GM20431 (cell line): ENCODE measurements around the gene MACROD2.
"Not testable (repeated sequence)": the region's sequence is repeated elsewhere in the genome, so short reads cannot be mapped to it uniquely, and the experiment has no call there.

Experiments
- in situ Hi-C: fragments of 300-500 bp; cut with MseI, MboI; formaldehyde crosslinking; loops from one replicate; pipeline ENCODE4 v1.15.0; 2020; ENCODE audit warnings: low sequenced_read_pairs; ENCODE audit not compliant: unreplicated experiment

MACROD2 gene

GRCh38 chr20:15139522-15139921 is 1144.2 kb downstream of the MACROD2 start:
- in situ Hi-C loops: no loop called here

- in situ Hi-C loops: no loop called here
These were observed 1145.0 kb downstream of the MACROD2 start for GRCh38 chr20:15140286-15140685.

GRCh38 chr20:15140940-15141339 is 1145.6 kb downstream of the MACROD2 start:
- in situ Hi-C loops: not testable (repeated sequence)

- in situ Hi-C loops: no loop called here
These were observed 1146.5 kb downstream of the MACROD2 start for GRCh38 chr20:15141861-15142260.

- in situ Hi-C loops: no loop called here
These were observed 1148.2 kb downstream of the MACROD2 start for GRCh38 chr20:15143478-15143877.

GRCh38 chr20:15144916-15145315 is 1149.6 kb downstream of the MACROD2 start:
- in situ Hi-C loops: no loop called here

- in situ Hi-C loops: no loop called here
These were observed 1151.6 kb downstream of the MACROD2 start for GRCh38 chr20:15146948-15147347.

- in situ Hi-C loops: no loop called here
These were observed 1158.8 kb downstream of the MACROD2 start for GRCh38 chr20:15154070-15154469.

- in situ Hi-C loops: no loop called here
These were observed 1160.6 kb downstream of the MACROD2 start for GRCh38 chr20:15155848-15156401.

GRCh38 chr20:15158533-15158932 is 1163.2 kb downstream of the MACROD2 start:
- in situ Hi-C loops: no loop called here

GRCh38 chr20:15162079-15162647 is 1166.8 kb downstream of the MACROD2 start:
- in situ Hi-C loops: no loop called here

- in situ Hi-C loops: no loop called here
These were observed 1168.3 kb downstream of the MACROD2 start for GRCh38 chr20:15163632-15164031.

GRCh38 chr20:15164726-15165125 is 1169.4 kb downstream of the MACROD2 start:
- in situ Hi-C loops: no loop called here

GRCh38 chr20:15166744-15167143 is 1171.4 kb downstream of the MACROD2 start:
- in situ Hi-C loops: no loop called here

GRCh38 chr20:15171016-15171415 is 1175.7 kb downstream of the MACROD2 start:
- in situ Hi-C loops: no loop called here

- in situ Hi-C loops: no loop called here
These were observed 1181.6 kb downstream of the MACROD2 start for GRCh38 chr20:15176929-15177328.

- in situ Hi-C loops: no loop called here
These were observed 1183.3 kb downstream of the MACROD2 start for GRCh38 chr20:15178581-15178980.

- in situ Hi-C loops: no loop called here
These were observed 1184.1 kb downstream of the MACROD2 start for GRCh38 chr20:15179381-15179780.

- in situ Hi-C loops: no loop called here
These were observed 1184.5 kb downstream of the MACROD2 start for GRCh38 chr20:15179781-15180180.

- in situ Hi-C loops: no loop called here
These were observed 1190.0 kb downstream of the MACROD2 start for GRCh38 chr20:15185322-15185721.

- in situ Hi-C loops: no loop called here
These were observed 1190.6 kb downstream of the MACROD2 start for GRCh38 chr20:15185913-15186312.

- in situ Hi-C loops: no loop called here
These were observed 1192.3 kb downstream of the MACROD2 start for GRCh38 chr20:15187612-15188011.
